ENCODE results near the gene TMEM161A.

DNA sequence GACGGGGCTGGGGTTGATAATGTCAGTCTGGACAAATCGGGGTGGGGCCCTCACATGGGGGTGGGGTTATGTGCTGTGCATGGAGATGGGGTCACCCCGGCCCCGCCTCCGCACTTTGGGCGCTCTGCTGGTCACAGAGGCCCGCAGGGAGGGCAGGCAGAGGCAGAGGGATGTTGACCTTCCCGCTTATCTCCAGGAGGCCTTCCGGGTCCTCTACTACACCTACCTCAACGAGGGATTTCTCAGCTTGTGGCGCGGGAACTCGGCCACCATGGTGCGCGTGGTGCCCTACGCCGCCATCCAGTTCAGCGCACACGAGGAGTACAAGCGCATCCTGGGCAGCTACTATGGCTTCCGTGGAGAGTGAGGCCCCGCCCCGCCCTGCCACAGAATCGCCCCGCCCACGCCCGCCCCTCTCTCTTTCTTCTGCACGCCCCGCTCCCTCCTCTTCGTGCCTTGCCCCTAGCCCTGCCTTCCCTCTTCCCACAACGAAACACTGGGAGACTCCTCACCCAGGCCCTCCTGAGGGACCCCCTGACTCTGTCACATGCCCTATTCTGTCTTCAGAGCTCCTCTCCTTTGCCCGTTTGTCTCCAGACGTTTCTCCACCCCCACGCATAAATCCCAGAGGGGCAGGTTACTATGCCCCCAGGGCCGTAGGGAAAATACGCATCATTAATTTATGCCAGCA is 32.8 kb downstream of the TMEM161A start:
- TF ChIP-seq, protein P1, sequence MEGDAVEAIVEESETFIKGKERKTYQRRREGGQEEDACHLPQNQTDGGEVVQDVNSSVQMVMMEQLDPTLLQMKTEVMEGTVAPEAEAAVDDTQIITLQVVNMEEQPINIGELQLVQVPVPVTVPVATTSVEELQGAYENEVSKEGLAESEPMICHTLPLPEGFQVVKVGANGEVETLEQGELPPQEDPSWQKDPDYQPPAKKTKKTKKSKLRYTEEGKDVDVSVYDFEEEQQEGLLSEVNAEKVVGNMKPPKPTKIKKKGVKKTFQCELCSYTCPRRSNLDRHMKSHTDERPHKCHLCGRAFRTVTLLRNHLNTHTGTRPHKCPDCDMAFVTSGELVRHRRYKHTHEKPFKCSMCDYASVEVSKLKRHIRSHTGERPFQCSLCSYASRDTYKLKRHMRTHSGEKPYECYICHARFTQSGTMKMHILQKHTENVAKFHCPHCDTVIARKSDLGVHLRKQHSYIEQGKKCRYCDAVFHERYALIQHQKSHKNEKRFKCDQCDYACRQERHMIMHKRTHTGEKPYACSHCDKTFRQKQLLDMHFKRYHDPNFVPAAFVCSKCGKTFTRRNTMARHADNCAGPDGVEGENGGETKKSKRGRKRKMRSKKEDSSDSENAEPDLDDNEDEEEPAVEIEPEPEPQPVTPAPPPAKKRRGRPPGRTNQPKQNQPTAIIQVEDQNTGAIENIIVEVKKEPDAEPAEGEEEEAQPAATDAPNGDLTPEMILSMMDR (IDR thresholded peaks at IDR 0.05) = no peak
- TF ChIP-seq POLR2A (IDR thresholded peaks at IDR 0.05) = no peak
- no peak for TF ChIP-seq EP300 (IDR thresholded peaks at IDR 0.05)

Measured in ovary (tissue), 3 donors.